Activated effector memory CD4-positive, alpha-beta T cell treated with anti-CD3 and anti-CD28 coated beads, Interleukin-2, amount 50 U/mL, for 16 hours (primary cell): ENCODE results near the gene PFDN1.
"Not testable (repeated sequence)": the region's sequence is repeated elsewhere in the genome, so short reads cannot be mapped to it uniquely, and the experiment has no call there.

Experiments
- DNase-seq: peaks from one replicate; pipeline ENCODE4 v3.0.0-alpha.2; 2020

Gene PFDN1

GRCh38 chr5:140302786-140303639, at the start of gene PFDN1:
PFDN1 (minus strand) TSS chr5:140303101; CDS start chr5:140303073, 28 bp downstream.
- DNase-seq: peak; percentile 96

- no peak for DNase-seq
Observed at GRCh38 chr5:140351609-140352334, 48.9 kb upstream of the PFDN1 start.

- no peak for DNase-seq
Observed at GRCh38 chr5:140349244-140349643, 46.3 kb upstream of the PFDN1 start.

- DNase-seq: no peak
Observed at GRCh38 chr5:140348104-140348503, 45.2 kb upstream of the PFDN1 start.

GRCh38 chr5:140347360-140347759, 44.5 kb upstream of the PFDN1 start:
- no peak for DNase-seq

GRCh38 chr5:140346348-140347221, 43.7 kb upstream of the PFDN1 start, which contains the start of gene HBEGF:
HBEGF (minus strand) TSS chr5:140346603; CDS start chr5:140346328, 275 bp downstream.
- peak; percentile 84 for DNase-seq

GRCh38 chr5:140345919-140346347, 43.0 kb upstream of the PFDN1 start:
- DNase-seq: no peak

GRCh38 chr5:140344683-140345423, 42.0 kb upstream of the PFDN1 start:
- DNase-seq: peak; percentile 67

- not testable (repeated sequence) for DNase-seq
Observed at GRCh38 chr5:140343849-140344248, 40.9 kb upstream of the PFDN1 start.

GRCh38 chr5:140342896-140343295, 40.0 kb upstream of the PFDN1 start:
- no peak for DNase-seq

- no peak for DNase-seq
Observed at GRCh38 chr5:140342287-140342686, 39.4 kb upstream of the PFDN1 start.

- no peak for DNase-seq
Observed at GRCh38 chr5:140341591-140341990, 38.7 kb upstream of the PFDN1 start.

GRCh38 chr5:140340605-140341121, 37.8 kb upstream of the PFDN1 start:
- DNase-seq: no peak

GRCh38 chr5:140339636-140340035, 36.7 kb upstream of the PFDN1 start:
- DNase-seq: no peak

- no peak for DNase-seq
Observed at GRCh38 chr5:140338908-140339307, 36.0 kb upstream of the PFDN1 start.

- DNase-seq: no peak
Observed at GRCh38 chr5:140338336-140338735, 35.4 kb upstream of the PFDN1 start.

- no peak for DNase-seq
Observed at GRCh38 chr5:140337880-140338279, 35.0 kb upstream of the PFDN1 start.

- no peak for DNase-seq
Observed at GRCh38 chr5:140336388-140336787, 33.5 kb upstream of the PFDN1 start.

- no peak for DNase-seq
Observed at GRCh38 chr5:140331638-140332037, 28.7 kb upstream of the PFDN1 start.

GRCh38 chr5:140329739-140330481, 27.0 kb upstream of the PFDN1 start:
- no peak for DNase-seq
